CD4-positive, CD25-positive, alpha-beta regulatory T cell (primary cell): ENCODE data around the gene SRCAP. TPM values are rescaled to one million over a fixed set of nuclear protein-coding genes. Genes with fewer than 3 reads are reported as not detected.

Experiments used
- ATAC-seq, 2 donors: fragments of 150-1000 bp; cut with Tn5 transposase; one replicate each; pipeline ENCODE4 v1.10.0; 2021; ENCODE audit warnings: low read depth in 2 of 2, moderate number of reproducible peaks in 2 of 2, moderate library complexity in 1 of 2
- DNase-seq, 3 donors: peaks; one replicate each; pipeline versions ENCODE4 v3.0.0 to v3.0.0-alpha.2; 2012 to 2022; ENCODE audit warnings: mixed read lengths in 1 of 3
- H3K27ac ChIP-seq: one replicate; pipeline ENCODE4 v1.7.0; 2013; ENCODE audit warnings: mild to moderate bottlenecking, low read length; ENCODE audit not compliant: insufficient read depth, poor library complexity, severe bottlenecking
- H3K27me3 ChIP-seq: one replicate; pipeline ENCODE4 v1.7.0; 2013; ENCODE audit warnings: low read length; ENCODE audit not compliant: control insufficient read depth, insufficient read depth
- H3K36me3 ChIP-seq: one replicate; pipeline ENCODE4 v1.7.0; 2013; ENCODE audit warnings: mild to moderate bottlenecking, low read length, moderate library complexity; ENCODE audit not compliant: control insufficient read depth, insufficient read depth
- H3K4me1 ChIP-seq: 2 replicates; pipeline ENCODE4 v1.7.0; 2013; ENCODE audit warnings: mild to moderate bottlenecking, low read length; ENCODE audit not compliant: insufficient read depth, control insufficient read depth, poor library complexity, severe bottlenecking
- H3K4me3 ChIP-seq: one replicate; pipeline ENCODE4 v1.7.0; 2013; ENCODE audit warnings: low read depth, mild to moderate bottlenecking, low read length, moderate library complexity
- H3K9me3 ChIP-seq, 2 experiments: 1 replicate in 1 of 2; 2 replicates in 1 of 2; pipeline ENCODE4 v1.7.0; 2013; ENCODE audit warnings: low read length in 2 of 2, mild to moderate bottlenecking in 1 of 2, moderate library complexity in 1 of 2; ENCODE audit not compliant: control insufficient read depth in 2 of 2
- H3K27ac Mint-ChIP-seq, 3 donors: one replicate each; pipeline ENCODE4 v1.8.0; 2020 to 2022; ENCODE audit warnings: mild to moderate bottlenecking in 3 of 3, mixed read lengths in 3 of 3, moderate library complexity in 2 of 3
- H3K27me3 Mint-ChIP-seq: one replicate; pipeline ENCODE4 v1.8.0; 2022; ENCODE audit warnings: mild to moderate bottlenecking, mixed read lengths
- H3K36me3 Mint-ChIP-seq: one replicate; pipeline ENCODE4 v1.8.0; 2020; ENCODE audit warnings: mixed read lengths
- H3K4me1 Mint-ChIP-seq, 4 donors: one replicate each; pipeline ENCODE4 v1.8.0; 2020 to 2022; ENCODE audit warnings: mixed read lengths in 4 of 4, mild to moderate bottlenecking in 1 of 4
- H3K4me3 Mint-ChIP-seq, 4 donors: one replicate each; pipeline ENCODE4 v1.8.0; 2020 to 2022; ENCODE audit warnings: mild to moderate bottlenecking in 4 of 4, mixed read lengths in 4 of 4, moderate library complexity in 3 of 4
- H3K9me3 Mint-ChIP-seq, 7 donors: one replicate each; pipeline ENCODE4 v1.8.0; 2020 to 2022; ENCODE audit warnings: mixed read lengths in 7 of 7, mild to moderate bottlenecking in 3 of 7, moderate library complexity in 2 of 7
- polyA plus RNA-seq, 4 donors: library from polyadenylated mRNA; unstranded; fragments of 300-500 nt; fragmentation: Illumina TruSeq; gene quantifications; one replicate each; pipeline ENCODE4 v1.2.3, GENCODE V29; 2021
- total RNA-seq: library from RNA; stranded (reverse); gene quantifications from one replicate; pipeline ENCODE4 v1.2.3, GENCODE V29; 2022

The SRCAP gene
- total and polyA plus RNA-seq, 5 donors from 2014 or later: 4.9 to 83.0 (median 9.4) TPM

DNA sequence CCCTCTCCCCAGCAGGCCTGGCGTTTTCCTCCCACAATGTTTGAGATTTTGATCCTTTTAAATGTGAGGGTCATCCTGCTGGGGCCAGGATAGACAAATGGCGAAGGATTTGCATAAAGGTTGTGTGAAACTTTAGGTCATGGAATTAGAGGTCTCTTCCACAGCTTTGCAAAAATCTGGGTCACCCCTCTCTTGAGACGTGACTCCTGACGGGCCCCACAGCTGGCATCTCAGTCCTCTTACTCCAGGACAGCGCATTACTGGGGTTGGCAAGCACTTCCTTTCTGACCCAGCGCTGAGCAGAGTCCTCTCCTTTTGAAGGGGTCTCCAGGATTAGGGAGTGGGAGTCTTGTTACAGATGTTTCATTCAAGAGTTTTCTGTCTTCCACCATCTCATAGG, 80.6 kb downstream of the SRCAP start:
- peaks cover 5 to 23% (median 7%) of the 10 kb centered on the region in 4 donors for H3K4me1 Mint-ChIP-seq
- H3K9me3 Mint-ChIP-seq: no peaks in the 10 kb centered on the region
- peaks cover 18% of the 10 kb centered on the region for H3K4me1 ChIP-seq
- H3K36me3 Mint-ChIP-seq: no peaks in the 10 kb centered on the region
- peak overlapping the region in 1 of 3 donors; percentile 34 for H3K27ac Mint-ChIP-seq
- no peak overlapping the region for H3K27ac ChIP-seq
- no peak for DNase-seq
- peaks cover 2% of the 10 kb centered on the region for H3K36me3 ChIP-seq
- H3K27me3 ChIP-seq: peaks cover 2% of the 10 kb centered on the region
- no peak overlapping the region for H3K4me3 ChIP-seq
- ATAC-seq: no peak
- H3K4me3 Mint-ChIP-seq: peak overlapping the region in 1 of 4 donors; percentile 44
- peaks cover 11% of the 10 kb centered on the region for H3K27me3 Mint-ChIP-seq
- H3K9me3 ChIP-seq: no peaks in the 10 kb centered on the region

GRCh38 chr16:30780021-30780420, 81.0 kb downstream of the SRCAP start:
- H3K27ac ChIP-seq: no peak overlapping the region
- no peak for ATAC-seq
- no peaks in the 10 kb centered on the region for H3K9me3 ChIP-seq
- peaks cover 14% of the 10 kb centered on the region for H3K4me1 ChIP-seq
- Mint-ChIP-seq H3K27ac (peak overlapping the region in 1 of 3 donors; percentile 34), H3K36me3 (no peaks in the 10 kb centered on the region), H3K4me3 (no peak overlapping the region), H3K27me3 (peaks cover 15% of the 10 kb centered on the region), H3K4me1 (peaks cover 5 to 22% (median 10%) of the 10 kb centered on the region in 4 donors), H3K9me3 (no peaks in the 10 kb centered on the region)
- H3K27me3 ChIP-seq: peaks cover 2% of the 10 kb centered on the region
- no peak for DNase-seq
- H3K4me3 ChIP-seq: no peak overlapping the region
- no peaks in the 10 kb centered on the region for H3K36me3 ChIP-seq

DNA sequence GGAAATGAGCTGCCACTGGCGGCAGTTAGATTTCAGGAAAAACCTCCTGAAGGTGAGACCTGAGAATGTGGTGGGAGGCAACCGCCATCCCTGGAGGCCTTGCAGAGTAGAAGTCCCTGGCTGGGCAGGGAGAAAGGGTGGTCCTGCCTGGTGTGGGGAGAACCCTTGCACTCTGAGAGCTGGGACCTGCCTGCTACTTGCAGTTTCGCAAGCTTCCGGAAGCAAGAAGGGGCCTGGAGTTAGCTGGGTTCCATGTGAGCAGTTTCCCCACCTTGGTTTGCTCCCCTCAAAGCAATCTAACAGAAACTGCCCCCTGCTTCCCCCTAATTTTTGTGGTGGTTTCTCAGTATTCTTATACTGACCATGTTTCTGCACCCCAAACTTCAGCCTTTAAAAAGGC, 81.6 kb downstream of the SRCAP start:
- peak overlapping the region in 1 of 3 donors; percentile 10 for H3K27ac Mint-ChIP-seq

DNA sequence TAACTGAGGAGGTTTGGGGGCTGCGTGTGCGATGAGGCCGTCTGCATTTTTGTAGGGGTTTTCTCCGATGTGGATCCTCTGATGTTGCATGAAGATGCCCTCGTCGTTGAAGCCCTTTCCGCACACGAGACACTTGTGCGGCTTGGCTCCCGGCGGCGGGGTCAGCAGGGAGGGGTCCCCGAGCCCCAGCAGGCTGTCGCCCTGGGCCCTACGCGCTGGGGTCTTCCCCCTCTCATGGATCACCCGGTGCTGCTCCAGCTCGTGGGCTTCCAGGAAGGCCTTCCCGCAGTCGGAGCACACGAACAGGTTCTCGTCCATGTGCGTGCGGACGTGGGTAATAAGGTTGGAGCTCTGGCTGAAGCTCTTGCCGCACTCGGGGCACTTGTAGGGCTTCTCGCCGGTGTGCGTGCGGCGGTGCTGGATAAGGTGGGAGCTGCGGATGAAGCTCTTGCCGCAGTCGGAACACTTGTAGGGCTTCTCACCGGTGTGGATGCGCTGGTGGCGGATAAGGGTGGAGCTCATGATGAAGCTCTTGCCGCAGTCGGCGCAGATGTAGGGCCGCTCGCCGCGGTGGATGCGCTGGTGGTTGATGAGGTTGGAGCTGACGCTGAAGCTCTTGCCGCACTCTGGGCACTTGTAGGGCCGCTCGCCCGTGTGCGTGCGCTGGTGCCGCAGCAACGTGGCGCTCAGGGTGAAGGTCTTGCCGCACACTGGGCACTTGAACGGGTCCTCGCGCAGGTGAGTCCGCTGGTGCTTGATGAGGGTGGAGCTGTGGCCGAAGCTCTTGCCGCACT, 83.7 kb downstream of the SRCAP start:
- H3K4me3 Mint-ChIP-seq: no peak overlapping the region
- no peaks in the 10 kb centered on the region for H3K36me3 Mint-ChIP-seq
- no peaks in the 10 kb centered on the region for H3K36me3 ChIP-seq
- H3K27me3 ChIP-seq: peaks cover 5% of the 10 kb centered on the region
- no peak overlapping the region for H3K27ac Mint-ChIP-seq
- H3K4me1 ChIP-seq: peaks cover 16% of the 10 kb centered on the region
- peaks cover 34% of the 10 kb centered on the region for H3K27me3 Mint-ChIP-seq
- peaks cover 0 to 12% (median 5%) of the 10 kb centered on the region in 4 donors for H3K4me1 Mint-ChIP-seq
- no peak overlapping the region for H3K4me3 ChIP-seq
- DNase-seq (no peak), ATAC-seq (no peak)
- no peak overlapping the region for H3K27ac ChIP-seq
- no peaks in the 10 kb centered on the region for H3K9me3 Mint-ChIP-seq
- H3K9me3 ChIP-seq: no peaks in the 10 kb centered on the region

More for the DNA sequence above, 81.6 kb downstream of the SRCAP start:
- no peaks in the 10 kb centered on the region for H3K9me3 ChIP-seq
- H3K36me3 ChIP-seq: no peaks in the 10 kb centered on the region
- DNase-seq (no peak), ATAC-seq (no peak)
- Mint-ChIP-seq H3K9me3 (no peaks in the 10 kb centered on the region), H3K4me3 (no peak overlapping the region), H3K36me3 (no peaks in the 10 kb centered on the region), H3K27me3 (peaks cover 21% of the 10 kb centered on the region), H3K4me1 (peaks cover 5 to 18% (median 11%) of the 10 kb centered on the region in 4 donors)
- peaks cover 5% of the 10 kb centered on the region for H3K27me3 ChIP-seq
- H3K4me3 ChIP-seq: no peak overlapping the region
- H3K4me1 ChIP-seq: peaks cover 9% of the 10 kb centered on the region
- no peak overlapping the region for H3K27ac ChIP-seq

DNA sequence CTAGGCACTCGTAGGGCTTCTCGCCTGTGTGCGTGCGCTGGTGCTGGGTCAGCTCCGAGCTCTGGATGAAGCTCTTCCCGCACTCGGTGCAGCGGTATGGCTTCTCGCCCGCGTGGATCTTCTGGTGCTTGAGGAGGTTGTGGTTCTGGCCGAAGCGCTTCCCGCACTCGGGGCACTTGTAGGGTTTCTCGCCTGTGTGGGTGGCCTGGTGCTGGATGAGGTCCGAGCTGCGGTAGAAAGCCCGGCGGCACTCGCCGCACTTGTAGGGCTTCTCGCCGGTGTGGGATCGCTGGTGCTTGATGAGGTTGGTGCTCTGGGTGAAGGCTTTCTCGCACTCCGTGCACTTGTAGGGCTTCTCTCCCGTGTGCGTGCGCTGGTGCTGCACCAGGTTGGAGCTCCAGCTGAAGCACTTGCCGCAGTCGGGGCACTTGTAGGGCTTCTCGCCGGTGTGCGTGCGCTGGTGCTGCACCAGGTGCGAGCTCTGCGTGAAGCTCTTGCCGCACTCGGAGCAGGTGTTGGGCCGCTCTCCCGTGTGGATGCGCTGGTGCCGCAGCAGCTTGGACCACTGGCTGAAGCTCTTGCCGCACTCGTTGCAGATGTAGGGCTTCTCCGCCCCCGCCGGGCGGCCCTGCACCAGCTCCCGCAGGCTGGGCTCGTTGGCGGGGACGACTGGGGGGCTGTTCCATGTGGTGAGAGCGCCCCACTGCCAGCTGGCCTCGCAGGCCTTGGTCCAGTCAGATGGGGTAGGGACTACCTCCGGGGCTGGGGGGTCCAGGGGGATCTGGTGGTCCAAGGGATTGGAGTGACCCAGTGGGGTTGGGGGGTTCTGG, 84.5 kb downstream of the SRCAP start:
- H3K27ac ChIP-seq: no peak overlapping the region
- no peaks in the 10 kb centered on the region for H3K36me3 ChIP-seq
- H3K27me3 ChIP-seq: peaks cover 7% of the 10 kb centered on the region
- Mint-ChIP-seq H3K27me3 (peaks cover 42% of the 10 kb centered on the region), H3K36me3 (no peaks in the 10 kb centered on the region), H3K27ac (no peak overlapping the region), H3K4me3 (no peak overlapping the region), H3K9me3 (no peaks in the 10 kb centered on the region), H3K4me1 (peaks cover 0 to 16% (median 7%) of the 10 kb centered on the region in 4 donors)
- H3K4me1 ChIP-seq: peaks cover 16% of the 10 kb centered on the region
- no peaks in the 10 kb centered on the region for H3K9me3 ChIP-seq
- no peak for DNase-seq
- ATAC-seq: no peak
- H3K4me3 ChIP-seq: no peak overlapping the region

- H3K4me3 Mint-ChIP-seq: no peak overlapping the region
- H3K27me3 ChIP-seq: peaks cover 7% of the 10 kb centered on the region
- no peak for ATAC-seq
These were observed 85.2 kb downstream of the SRCAP start for GRCh38 chr16:30784215-30784614.

DNA sequence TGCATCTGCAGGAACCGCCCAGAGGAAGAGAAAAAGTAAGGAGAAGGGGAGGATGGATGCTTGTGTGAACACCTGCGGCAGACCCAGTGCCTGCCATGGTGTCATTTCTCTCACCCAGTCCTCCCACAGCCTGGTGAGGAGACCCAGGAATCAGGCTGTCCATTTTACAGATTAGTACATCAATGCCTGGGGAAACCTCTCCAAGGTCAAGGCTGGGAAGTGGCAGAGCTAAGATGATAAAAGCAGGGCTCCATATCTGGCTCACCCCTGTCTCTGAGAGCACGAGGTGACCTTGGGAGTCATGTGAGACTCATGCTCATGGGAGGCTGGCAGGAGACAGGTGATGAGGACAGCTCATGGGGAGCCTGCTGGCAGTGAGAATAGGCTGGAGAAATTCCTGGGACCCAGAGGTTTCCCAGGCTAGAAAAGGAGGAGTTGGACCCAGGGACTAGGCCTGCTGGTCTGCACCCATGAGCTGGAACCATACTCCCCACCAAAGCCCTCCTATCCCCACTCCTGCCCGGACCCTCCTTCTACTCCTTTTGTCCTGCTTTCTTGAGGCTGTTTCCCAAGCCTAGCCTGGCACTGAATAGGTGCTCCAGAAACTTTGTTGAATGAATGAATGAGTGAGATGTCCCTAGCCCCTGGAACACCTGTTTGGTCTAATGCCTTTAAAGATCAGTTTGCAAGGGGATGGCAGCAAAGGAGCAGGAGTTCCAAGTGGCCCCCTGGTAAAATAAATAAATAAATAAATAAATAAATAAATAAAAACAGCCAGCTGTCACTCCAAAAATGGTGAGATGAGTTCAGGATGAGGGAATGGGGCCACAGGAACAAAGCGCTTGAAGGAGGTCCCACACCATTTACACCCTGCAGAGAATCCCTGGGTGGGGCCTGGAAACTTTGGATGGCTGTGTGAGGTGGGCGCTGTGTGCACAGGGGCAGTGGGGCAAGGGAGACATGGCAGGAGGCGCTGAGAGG, 86.4 kb downstream of the SRCAP start:
- H3K36me3 ChIP-seq: no peaks in the 10 kb centered on the region
- Mint-ChIP-seq H3K4me3 (peak overlapping the region in 3 of 4 donors; percentile 40 to 72 (median 70)), H3K27me3 (peaks cover 48% of the 10 kb centered on the region), H3K27ac (peak overlapping the region in 1 of 3 donors; percentile 51), H3K4me1 (peaks cover 0 to 16% (median 7%) of the 10 kb centered on the region in 4 donors), H3K36me3 (no peaks in the 10 kb centered on the region), H3K9me3 (no peaks in the 10 kb centered on the region)
- ATAC-seq (no peak), DNase-seq (no peak)
- peaks cover 16% of the 10 kb centered on the region for H3K4me1 ChIP-seq
- no peaks in the 10 kb centered on the region for H3K9me3 ChIP-seq
- peaks cover 7% of the 10 kb centered on the region for H3K27me3 ChIP-seq
- H3K4me3 ChIP-seq: no peak overlapping the region
- no peak overlapping the region for H3K27ac ChIP-seq

More at GRCh38 chr16:30784215-30784614, 85.2 kb downstream of the SRCAP start:
- Mint-ChIP-seq H3K27ac (no peak overlapping the region), H3K36me3 (no peaks in the 10 kb centered on the region), H3K27me3 (peaks cover 48% of the 10 kb centered on the region), H3K4me1 (peaks cover 0 to 16% (median 7%) of the 10 kb centered on the region in 4 donors), H3K9me3 (no peaks in the 10 kb centered on the region)
- Histone ChIP-seq H3K36me3 (no peaks in the 10 kb centered on the region), H3K4me1 (peaks cover 16% of the 10 kb centered on the region), H3K27ac (no peak overlapping the region), H3K9me3 (no peaks in the 10 kb centered on the region), H3K4me3 (no peak overlapping the region)
- no peak for DNase-seq
